SH-SY5Y (cell line): Measurements from ENCODE around the gene MAP1LC3A.

Experiments used
- GATA2 ChIP-seq: IDR thresholded peaks from 2 replicates; pipeline ENCODE4 v1.6.1; 2011; ENCODE audit warnings: mild to moderate bottlenecking, low read depth, low read length
- GATA3 ChIP-seq: IDR thresholded peaks from 2 replicates; pipeline ENCODE4 v1.6.1; 2011; ENCODE audit warnings: low read depth, mild to moderate bottlenecking, low read length, moderate library complexity

DNA sequence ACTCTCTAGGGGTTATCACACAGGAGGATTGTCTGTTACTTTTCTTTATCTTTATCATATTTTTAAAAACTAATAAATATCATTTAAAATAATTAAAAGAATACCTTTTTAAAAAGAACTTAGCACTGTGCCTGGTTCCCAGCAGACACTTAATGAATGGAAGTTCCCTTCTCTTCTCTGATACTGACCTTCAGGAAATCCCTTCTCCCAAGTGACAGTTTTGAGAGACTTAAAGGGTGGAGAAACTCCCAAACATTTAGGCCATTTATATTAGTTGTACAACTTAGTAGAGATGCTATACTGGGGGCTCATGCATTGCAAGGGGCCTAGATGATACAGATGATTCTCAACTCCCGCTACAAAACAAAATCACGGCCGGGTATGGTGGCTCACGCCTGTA, 18.5 kb downstream of the MAP1LC3A start:
- TF ChIP-seq GATA2 (no peak), GATA3 (no peak)
